Measurements from ENCODE around the gene ZFP92.

- no peak for TF ChIP-seq CTCF (optimal IDR thresholded peaks at IDR 0.05 in 1 of 3, IDR thresholded peaks at IDR 0.05 in 1 of 3, conservative IDR thresholded peaks at IDR 0.05 in 1 of 3; ENCODE audit: extremely low read depth in 1 of 3, insufficient read depth in 2 of 3, low read length in 3 of 3)
- no peak for TF ChIP-seq EZH2 (IDR thresholded peaks at IDR 0.05; ENCODE audit: low read length)
Measured at GRCh38 chrX:153457827-153458466, 46.7 kb downstream of the ZFP92 start.

Data from keratinocyte (primary cell).